Measurements from ENCODE around the gene DEDD2.

- TF ChIP-seq POLR2A (IDR thresholded peaks at IDR 0.05; ENCODE audit: low read length) (no peak), GATA1 (IDR thresholded peaks at IDR 0.05; ENCODE audit: low read depth, low read length) (no peak)
Measured at GRCh38 chr19:42228641-42229040, 11.2 kb upstream of the DEDD2 start.

All from erythroblast (primary cell).